GM06990 (cell line): ENCODE results near the gene GPR6.

Experiments
- DNase-seq: peaks from one replicate; pipeline ENCODE4 v3.0.0-alpha.2; 2011; ENCODE audit not compliant: insufficient read length; ENCODE audit errors: extremely low read depth
- H3K27me3 ChIP-seq: replicated peaks from 2 replicates; pipeline ENCODE4 v1.6.0; 2011; ENCODE audit warnings: low read length; ENCODE audit not compliant: control insufficient read depth, insufficient read depth
- H3K36me3 ChIP-seq: 2 replicates; pipeline ENCODE4 v1.5.1; 2011; ENCODE audit warnings: low read length; ENCODE audit not compliant: control insufficient read depth, insufficient read depth
- H3K4me3 ChIP-seq: replicated peaks from 2 replicates; pipeline ENCODE4 v1.5.1; 2011; ENCODE audit warnings: low read depth, mild to moderate bottlenecking, control low read depth, low read length
- TF ChIP-seq, protein P1 (sequence below): IDR thresholded peaks from 2 replicates; pipeline ENCODE4 v1.5.1; 2011; ENCODE audit warnings: low read length, control low read depth, mild to moderate bottlenecking, inconsistent platforms; ENCODE audit not compliant: insufficient read depth, poor library complexity, severe bottlenecking

The GPR6 gene

DNA sequence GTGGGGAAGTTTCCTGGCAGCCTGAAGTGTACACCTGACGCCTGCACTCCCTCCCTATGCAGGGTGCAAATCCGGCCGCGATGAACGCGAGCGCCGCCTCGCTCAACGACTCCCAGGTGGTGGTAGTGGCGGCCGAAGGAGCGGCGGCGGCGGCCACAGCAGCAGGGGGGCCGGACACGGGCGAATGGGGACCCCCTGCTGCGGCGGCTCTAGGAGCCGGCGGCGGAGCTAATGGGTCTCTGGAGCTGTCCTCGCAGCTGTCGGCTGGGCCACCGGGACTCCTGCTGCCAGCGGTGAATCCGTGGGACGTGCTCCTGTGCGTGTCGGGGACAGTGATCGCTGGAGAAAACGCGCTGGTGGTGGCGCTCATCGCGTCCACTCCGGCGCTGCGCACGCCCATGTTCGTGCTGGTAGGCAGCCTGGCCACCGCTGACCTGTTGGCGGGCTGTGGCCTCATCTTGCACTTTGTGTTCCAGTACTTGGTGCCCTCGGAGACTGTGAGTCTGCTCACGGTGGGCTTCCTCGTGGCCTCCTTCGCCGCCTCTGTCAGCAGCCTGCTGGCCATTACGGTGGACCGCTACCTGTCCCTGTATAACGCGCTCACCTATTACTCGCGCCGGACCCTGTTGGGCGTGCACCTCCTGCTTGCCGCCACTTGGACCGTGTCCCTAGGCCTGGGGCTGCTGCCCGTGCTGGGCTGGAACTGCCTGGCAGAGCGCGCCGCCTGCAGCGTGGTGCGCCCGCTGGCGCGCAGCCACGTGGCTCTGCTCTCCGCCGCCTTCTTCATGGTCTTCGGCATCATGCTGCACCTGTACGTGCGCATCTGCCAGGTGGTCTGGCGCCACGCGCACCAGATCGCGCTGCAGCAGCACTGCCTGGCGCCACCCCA, 1.2 kb downstream of the GPR6 start:
- H3K27me3 ChIP-seq, result no peaks in the 10 kb centered on the region
- no peak overlapping the region for H3K4me3 ChIP-seq
- no peaks in the 10 kb centered on the region for H3K36me3 ChIP-seq
- no peak for DNase-seq
- TF ChIP-seq, protein P1, sequence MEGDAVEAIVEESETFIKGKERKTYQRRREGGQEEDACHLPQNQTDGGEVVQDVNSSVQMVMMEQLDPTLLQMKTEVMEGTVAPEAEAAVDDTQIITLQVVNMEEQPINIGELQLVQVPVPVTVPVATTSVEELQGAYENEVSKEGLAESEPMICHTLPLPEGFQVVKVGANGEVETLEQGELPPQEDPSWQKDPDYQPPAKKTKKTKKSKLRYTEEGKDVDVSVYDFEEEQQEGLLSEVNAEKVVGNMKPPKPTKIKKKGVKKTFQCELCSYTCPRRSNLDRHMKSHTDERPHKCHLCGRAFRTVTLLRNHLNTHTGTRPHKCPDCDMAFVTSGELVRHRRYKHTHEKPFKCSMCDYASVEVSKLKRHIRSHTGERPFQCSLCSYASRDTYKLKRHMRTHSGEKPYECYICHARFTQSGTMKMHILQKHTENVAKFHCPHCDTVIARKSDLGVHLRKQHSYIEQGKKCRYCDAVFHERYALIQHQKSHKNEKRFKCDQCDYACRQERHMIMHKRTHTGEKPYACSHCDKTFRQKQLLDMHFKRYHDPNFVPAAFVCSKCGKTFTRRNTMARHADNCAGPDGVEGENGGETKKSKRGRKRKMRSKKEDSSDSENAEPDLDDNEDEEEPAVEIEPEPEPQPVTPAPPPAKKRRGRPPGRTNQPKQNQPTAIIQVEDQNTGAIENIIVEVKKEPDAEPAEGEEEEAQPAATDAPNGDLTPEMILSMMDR, result no peak

DNA sequence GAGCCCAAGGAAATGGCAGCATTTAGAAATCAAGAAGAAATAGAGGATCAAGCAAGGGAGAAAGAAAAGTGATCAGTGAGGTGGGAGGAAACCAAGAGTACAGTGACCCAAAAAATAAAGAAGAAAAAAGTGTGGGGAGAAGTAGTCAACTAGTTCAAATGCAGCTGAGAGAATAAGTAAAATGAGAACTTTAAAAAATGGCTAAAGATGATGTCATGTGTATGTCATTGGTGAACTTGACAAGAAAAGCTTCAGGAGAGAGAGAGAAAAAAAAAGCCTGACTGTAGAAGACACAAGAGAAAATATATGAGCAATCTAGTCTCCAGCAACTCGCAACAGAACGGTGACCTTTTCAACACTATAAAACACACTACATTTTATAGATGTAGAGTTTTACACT, 6.3 kb downstream of the GPR6 start:
- no peak for DNase-seq
- no peak overlapping the region for H3K4me3 ChIP-seq
- H3K27me3 ChIP-seq, result no peaks in the 10 kb centered on the region
- TF ChIP-seq, protein P1, result no peak
- no peaks in the 10 kb centered on the region for H3K36me3 ChIP-seq

DNA sequence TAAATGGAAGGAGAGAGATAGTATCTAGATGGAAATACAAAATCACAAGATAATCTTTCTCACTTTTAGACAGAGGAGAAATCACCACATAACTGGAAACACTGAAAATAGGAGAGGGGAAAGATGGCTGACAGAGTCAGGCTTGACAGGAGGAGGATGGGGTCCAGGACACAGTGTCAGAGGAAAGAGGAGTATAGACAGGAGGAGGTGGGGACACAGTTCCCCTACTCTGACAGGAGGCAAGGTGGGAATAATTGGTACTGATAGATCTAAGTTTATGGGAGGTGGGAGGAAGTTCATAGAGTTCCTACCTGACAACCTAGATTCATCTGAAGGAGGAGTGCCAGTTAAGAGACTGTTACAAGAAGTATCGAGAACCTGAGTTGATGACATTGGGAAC, 9.1 kb downstream of the GPR6 start:
- TF ChIP-seq, protein P1, result no peak
- H3K4me3 ChIP-seq, result no peak overlapping the region
- no peaks in the 10 kb centered on the region for H3K27me3 ChIP-seq
- DNase-seq, result no peak
- no peaks in the 10 kb centered on the region for H3K36me3 ChIP-seq

DNA sequence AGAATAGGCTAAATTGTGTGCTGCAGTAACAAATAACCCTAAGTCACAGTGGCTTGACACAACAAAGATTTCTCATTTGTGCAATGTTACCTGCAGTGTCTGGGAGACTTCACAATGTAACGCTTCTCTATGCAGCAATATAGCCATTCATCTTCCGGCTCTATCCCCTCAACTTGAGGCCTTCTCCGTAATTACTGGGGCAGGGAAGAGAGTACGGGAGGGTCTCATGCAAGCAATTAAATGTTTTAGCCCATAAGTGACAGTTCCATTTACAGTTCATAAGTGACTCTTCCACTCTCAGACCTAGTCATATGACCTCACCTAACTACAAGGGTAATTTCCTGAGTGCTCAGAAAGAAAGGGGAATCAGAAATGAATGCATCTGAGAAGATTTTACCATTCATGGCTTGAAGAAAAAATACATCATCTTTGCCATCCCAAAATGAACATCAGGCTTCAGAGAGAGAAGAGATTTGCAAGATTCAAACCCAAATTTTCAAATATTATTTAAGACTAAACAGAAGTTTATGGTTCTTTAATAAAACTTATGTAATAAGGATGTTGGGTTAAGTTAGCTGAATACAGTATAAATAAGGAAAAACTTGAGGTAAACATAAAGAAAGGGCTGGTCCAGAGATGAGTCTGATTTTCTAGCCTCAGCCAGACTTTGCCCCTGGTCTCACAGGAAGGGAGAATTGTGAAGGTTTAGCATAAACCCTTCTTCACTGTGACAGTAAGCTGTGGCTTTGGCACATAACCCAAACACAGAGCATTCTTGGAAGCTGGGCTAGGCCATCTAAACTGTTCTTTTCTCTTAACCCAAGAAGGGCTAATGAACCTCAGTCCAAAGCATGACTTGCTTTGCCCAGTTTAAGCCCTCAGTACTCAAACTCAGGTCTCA, 13.3 kb downstream of the GPR6 start:
- TF ChIP-seq, protein P1, result no peak
- Histone ChIP-seq H3K4me3 (no peak overlapping the region), H3K36me3 (no peaks in the 10 kb centered on the region), H3K27me3 (no peaks in the 10 kb centered on the region)
- DNase-seq, result no peak

DNA sequence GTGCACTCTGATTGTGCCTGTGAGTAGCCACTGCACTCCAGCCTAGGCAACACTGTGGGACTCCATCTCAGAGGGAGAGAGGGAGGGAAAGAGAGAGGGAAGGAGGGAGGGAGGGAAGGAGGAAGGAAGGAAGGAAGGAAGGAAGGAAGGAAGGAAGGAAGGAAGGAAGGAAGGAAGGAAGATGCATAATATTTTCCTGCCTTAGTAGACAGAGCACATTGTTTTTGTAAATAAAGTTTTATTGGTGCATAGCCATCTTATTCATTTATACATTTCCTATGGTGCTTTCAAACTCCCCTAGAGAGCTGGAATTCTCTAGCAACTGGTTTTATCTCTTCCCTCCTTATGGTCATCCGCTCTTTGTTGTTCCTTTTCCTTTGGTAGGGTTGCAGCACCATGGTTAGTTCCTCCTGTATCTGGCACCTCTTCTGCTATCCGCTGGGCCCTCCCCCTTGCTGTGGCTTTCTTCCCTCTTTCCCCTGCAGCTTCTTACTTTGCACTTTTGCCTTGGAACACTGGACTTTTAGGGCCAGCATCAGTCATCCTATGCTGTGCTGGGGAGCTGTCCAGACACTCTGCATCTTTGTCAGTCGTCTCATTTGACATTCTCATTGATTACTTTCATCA, 20.2 kb downstream of the GPR6 start:
- H3K36me3 ChIP-seq, result no peaks in the 10 kb centered on the region
- H3K4me3 ChIP-seq, result no peak overlapping the region
- TF ChIP-seq, protein P1, result no peak
- DNase-seq, result no peak
- H3K27me3 ChIP-seq, result no peaks in the 10 kb centered on the region
